ENCODE data around the gene COBLL1. TPM values are rescaled to one million over a fixed set of nuclear protein-coding genes. Genes with fewer than 3 reads are reported as not detected.

Gene COBLL1
- total RNA-seq, 1 experiment from 2014 or later, result 3.5 TPM

DNA sequence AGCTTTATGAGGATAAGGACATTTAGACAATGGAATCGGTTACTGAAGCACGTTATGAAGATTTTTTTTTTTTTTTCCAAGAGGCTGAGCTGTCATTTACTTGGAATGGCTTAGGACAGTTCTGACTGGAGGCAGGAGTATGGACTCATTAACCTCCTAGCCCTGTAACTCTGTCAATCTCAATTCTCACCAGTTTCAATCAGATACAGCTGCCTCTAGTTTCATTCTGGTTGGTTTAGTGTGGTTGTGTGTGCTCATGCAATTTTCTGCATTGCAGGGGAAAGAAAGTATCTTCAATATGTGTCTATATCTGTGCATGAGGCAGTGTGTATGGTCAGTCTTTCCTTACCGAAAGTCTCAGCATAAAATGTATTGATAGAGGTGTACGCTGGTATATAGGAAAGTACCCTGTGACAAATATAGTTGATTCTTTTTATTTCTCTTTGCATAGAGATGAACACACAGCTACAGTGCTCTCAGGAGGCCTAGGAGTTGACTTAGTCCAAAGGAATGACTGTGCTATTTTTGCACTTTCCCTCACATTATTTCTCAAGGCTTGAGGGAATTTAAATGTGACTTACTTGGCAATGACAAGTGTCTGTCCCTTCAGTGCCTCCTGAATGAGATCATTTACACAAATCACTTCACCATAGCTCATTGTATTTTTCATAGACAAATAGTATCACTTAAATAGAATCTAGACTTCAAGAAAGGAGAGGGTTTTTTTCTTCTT lies 169.8 kb downstream of the COBLL1 start:
- DNase-seq, result no peak
- Histone ChIP-seq H3K4me3 (ENCODE audit: insufficient read depth, low read depth, low read length) (no peak overlapping the region), H3K36me3 (replicated peaks; ENCODE audit: control insufficient read depth, insufficient read depth, low read length) (no peaks in the 10 kb centered on the region), H3K27me3 (ENCODE audit: control insufficient read depth, insufficient read depth, low read length) (no peaks in the 10 kb centered on the region)

DNA sequence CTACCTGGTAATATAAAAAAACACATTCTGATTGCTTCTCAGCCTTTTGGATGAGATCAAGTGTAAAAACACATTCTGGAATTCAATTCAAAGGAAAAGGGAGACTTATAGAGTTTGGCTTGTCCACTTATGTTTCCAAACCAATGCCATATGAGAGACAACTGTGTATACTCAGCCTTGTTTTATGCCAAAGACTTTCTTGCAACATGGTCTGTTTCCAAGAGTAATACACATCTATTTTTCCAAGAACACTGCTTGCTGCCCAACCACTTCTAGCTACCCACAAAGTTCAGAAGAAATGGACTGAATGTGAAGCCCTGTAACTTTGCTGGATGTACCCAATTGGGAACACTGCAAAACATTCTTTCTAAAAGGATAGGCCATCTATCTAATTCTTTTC lies 172.3 kb downstream of the COBLL1 start:
- Histone ChIP-seq H3K27me3 (ENCODE audit: control insufficient read depth, insufficient read depth, low read length) (no peaks in the 10 kb centered on the region), H3K36me3 (replicated peaks; ENCODE audit: control insufficient read depth, insufficient read depth, low read length) (no peaks in the 10 kb centered on the region), H3K4me3 (ENCODE audit: insufficient read depth, low read depth, low read length) (no peak overlapping the region)
- DNase-seq, result no peak

DNA sequence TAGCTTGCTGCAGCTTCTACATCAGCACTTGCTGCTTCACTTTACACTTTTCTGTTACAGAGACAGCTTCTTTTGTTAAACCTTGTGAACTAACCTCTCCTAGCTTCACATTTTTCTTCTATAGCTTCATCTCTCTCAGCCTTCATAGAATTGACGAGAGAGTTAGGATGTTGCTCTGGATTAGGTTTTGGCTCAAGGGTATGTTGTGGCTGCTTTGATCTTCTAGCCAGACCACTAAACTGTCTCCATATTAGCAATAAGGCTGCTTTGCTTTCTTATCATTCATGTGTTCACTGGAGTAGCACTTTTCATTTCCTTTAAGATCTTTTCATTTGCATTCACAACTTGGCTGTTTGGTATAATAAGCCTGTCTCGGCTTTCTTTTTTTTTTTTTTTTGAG lies 174.1 kb downstream of the COBLL1 start:
- no peak overlapping the region for H3K4me3 ChIP-seq (ENCODE audit: insufficient read depth, low read depth, low read length)
- H3K27me3 ChIP-seq (ENCODE audit: control insufficient read depth, insufficient read depth, low read length), result no peaks in the 10 kb centered on the region
- no peak for DNase-seq
- no peaks in the 10 kb centered on the region for H3K36me3 ChIP-seq (replicated peaks; ENCODE audit: control insufficient read depth, insufficient read depth, low read length)

DNA sequence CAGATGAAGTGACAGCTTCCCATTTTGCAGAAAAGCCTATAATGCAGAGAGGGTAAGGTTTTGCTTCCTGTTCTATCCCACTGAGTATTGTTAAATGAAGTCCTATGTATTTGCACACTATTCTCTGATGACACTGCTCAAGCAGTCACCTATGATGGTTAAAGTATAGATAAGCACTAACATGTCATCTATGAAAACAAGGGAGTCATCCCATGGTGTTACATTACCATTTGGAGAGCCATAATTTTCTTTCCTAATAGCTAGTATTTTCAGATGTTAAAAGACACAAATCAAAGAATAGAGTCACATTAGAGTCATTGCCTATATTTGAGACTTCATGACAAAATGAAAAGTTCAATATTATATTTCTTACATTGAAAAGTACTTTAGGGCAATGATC lies 177.6 kb downstream of the COBLL1 start:
- DNase-seq, result no peak
- Histone ChIP-seq H3K4me3 (ENCODE audit: insufficient read depth, low read depth, low read length) (no peak overlapping the region), H3K27me3 (ENCODE audit: control insufficient read depth, insufficient read depth, low read length) (no peaks in the 10 kb centered on the region), H3K36me3 (replicated peaks; ENCODE audit: control insufficient read depth, insufficient read depth, low read length) (no peaks in the 10 kb centered on the region)

DNA sequence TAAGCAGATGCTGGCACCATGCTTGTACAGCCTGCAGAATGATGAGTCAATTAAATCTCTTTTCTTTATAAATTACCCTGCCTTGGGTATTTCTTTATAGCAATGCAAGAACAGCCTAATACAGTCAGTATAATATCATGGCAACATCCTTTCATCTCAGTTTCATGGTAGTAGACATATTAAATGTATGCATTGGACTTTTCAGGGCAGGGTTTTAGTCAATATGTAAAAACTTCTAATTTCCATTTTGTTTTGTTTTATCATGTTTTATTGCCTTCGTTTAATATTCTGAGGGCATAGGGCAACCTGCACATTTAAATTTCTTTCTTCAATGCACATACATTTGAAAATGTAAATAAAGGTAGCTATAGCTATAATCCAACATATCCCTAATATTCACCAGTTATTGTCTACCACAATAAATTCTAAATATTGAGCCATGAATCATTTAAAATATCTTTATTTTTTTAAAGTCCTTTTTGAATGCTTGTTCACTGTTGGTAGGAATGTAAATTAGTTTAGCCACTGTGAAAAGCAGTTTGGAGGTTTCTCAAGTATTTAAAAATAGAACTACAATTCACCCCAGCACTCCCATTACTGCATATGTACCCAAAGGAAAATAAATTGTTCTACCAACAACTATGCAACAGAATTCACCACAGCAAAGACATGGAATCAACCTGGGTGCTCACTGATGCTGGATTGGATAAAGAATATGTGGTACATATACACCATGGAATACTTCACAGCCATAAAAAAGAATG lies 178.6 kb downstream of the COBLL1 start:
- DNase-seq, result no peak
- H3K4me3 ChIP-seq (ENCODE audit: insufficient read depth, low read depth, low read length), result no peak overlapping the region
- no peaks in the 10 kb centered on the region for H3K27me3 ChIP-seq (ENCODE audit: control insufficient read depth, insufficient read depth, low read length)
- H3K36me3 ChIP-seq (replicated peaks; ENCODE audit: control insufficient read depth, insufficient read depth, low read length), result no peaks in the 10 kb centered on the region

DNA sequence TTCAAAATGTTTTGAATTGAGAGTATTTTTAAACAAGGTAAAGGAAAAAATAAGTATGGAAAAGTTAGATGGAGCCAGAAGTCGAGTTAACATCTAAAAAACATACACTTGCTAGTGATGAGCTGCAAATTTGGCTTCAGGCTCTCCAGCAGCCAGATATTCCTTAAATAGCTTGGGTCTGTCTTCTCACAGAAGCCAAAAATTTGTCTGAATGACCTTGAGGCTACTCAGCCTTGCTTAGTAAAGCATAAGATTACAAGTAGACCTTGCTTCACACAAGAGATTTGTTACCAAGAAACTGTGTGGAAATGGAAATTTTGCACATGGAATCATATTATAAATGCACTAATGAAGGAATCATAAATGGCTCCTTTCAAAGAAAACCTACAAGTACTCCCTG lies 179.6 kb downstream of the COBLL1 start:
- Histone ChIP-seq H3K4me3 (ENCODE audit: insufficient read depth, low read depth, low read length) (no peak overlapping the region), H3K36me3 (replicated peaks; ENCODE audit: control insufficient read depth, insufficient read depth, low read length) (no peaks in the 10 kb centered on the region), H3K27me3 (ENCODE audit: control insufficient read depth, insufficient read depth, low read length) (no peaks in the 10 kb centered on the region)
- no peak for DNase-seq

DNA sequence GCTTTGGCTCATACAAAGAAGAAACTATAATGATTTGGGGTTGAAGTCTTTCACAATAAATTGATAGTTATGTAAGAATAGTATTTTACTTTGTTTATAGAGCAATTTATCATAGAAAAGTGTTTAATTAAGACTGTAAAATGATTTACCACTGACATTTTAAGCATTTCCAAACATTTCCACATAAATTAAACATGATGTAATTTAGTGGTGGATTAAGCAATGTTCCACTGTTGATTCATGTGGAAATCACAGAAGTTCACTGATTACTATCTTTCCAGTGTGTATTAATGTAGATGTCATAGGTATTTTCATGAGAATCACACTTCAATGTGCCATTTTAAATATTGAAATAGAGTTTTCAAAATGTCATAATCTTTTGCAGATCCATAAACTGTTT lies 180.3 kb downstream of the COBLL1 start:
- Histone ChIP-seq H3K27me3 (ENCODE audit: control insufficient read depth, insufficient read depth, low read length) (no peaks in the 10 kb centered on the region), H3K36me3 (replicated peaks; ENCODE audit: control insufficient read depth, insufficient read depth, low read length) (no peaks in the 10 kb centered on the region), H3K4me3 (ENCODE audit: insufficient read depth, low read depth, low read length) (no peak overlapping the region)
- DNase-seq, result no peak

DNA sequence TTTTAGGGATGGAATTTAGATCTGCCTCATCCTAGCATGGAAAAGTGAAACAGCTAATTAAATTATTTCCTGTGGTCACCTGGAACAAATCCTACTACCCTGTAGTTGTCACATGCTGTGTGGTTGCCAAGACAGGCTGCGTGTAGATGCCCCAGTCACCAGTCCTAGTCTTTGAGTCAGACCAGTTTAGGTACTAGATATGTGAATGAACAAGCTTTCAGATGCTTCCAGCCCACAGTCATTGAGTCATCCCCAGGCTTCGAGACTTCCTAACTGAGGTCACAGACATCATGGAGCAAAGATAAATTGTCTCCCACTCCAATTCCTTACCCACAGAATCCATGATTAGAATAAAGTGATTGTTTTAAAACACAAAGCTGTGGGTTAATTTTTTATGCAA lies 184.5 kb downstream of the COBLL1 start:
- Histone ChIP-seq H3K36me3 (replicated peaks; ENCODE audit: control insufficient read depth, insufficient read depth, low read length) (no peaks in the 10 kb centered on the region), H3K4me3 (ENCODE audit: insufficient read depth, low read depth, low read length) (no peak overlapping the region), H3K27me3 (ENCODE audit: control insufficient read depth, insufficient read depth, low read length) (no peaks in the 10 kb centered on the region)
- no peak for DNase-seq

DNA sequence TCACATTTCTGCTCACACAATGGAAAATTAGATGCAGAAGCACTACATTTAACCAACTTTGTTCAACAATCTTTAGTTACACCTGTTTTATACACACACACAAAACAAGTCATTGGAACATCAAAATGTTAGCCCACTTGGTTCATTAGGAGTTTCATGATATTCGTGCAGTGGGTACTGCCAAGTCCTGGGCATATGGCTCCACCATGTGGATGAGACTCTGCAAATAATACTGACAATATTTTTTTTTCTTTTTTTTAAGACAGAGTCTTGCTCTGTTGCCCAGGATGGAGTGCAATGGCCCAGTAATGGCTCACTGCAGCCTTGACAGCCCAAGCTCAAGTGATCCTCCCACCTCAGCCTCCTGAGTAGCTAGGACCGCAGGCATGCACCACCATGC lies 185.9 kb downstream of the COBLL1 start:
- DNase-seq, result no peak
- no peaks in the 10 kb centered on the region for H3K27me3 ChIP-seq (ENCODE audit: control insufficient read depth, insufficient read depth, low read length)
- no peaks in the 10 kb centered on the region for H3K36me3 ChIP-seq (replicated peaks; ENCODE audit: control insufficient read depth, insufficient read depth, low read length)
- H3K4me3 ChIP-seq (ENCODE audit: insufficient read depth, low read depth, low read length), result no peak overlapping the region

DNA sequence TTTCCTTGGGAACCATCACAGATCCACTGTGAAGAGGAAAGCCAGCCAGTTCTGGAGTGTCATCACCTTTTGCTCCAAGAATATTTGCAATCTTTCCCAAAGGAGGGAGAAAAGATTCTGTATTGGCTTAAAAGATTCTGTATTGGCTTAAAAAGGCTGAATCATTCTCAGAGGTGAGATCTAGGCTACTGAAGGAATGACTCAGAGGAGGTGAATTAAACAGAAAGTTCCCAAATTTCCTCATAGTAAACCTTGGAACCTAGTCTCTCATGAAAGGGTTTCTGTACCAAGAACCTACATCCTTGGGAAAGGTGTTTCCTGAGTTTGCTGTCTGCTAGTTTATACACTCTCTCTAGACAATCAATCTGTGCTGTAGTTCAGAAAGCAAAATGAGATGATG lies 186.3 kb downstream of the COBLL1 start:
- H3K36me3 ChIP-seq (replicated peaks; ENCODE audit: control insufficient read depth, insufficient read depth, low read length), result no peaks in the 10 kb centered on the region
- H3K4me3 ChIP-seq (ENCODE audit: insufficient read depth, low read depth, low read length), result no peak overlapping the region
- no peak for DNase-seq
- H3K27me3 ChIP-seq (ENCODE audit: control insufficient read depth, insufficient read depth, low read length), result no peaks in the 10 kb centered on the region

DNA sequence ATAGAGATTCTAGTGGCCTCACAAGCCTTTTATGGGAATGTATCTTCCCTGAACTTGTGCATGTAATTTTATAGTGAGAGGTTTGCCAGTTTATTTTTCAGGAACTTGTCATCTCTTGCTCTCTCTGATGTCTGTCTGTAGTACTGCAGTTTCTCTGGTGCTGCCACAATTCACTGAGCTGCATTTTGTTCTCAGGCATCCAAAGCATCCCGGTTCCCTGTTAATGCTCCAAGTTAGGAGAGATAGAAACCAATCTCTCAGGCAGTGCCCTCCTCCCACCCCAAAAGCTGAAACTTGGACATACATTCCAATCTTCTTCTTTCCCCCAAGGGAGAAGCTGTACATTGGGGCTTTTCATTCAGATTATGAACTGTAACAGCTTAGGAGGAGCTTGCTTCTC lies 190.3 kb downstream of the COBLL1 start:
- H3K4me3 ChIP-seq (ENCODE audit: insufficient read depth, low read depth, low read length), result no peak overlapping the region
- DNase-seq, result no peak
- no peaks in the 10 kb centered on the region for H3K36me3 ChIP-seq (replicated peaks; ENCODE audit: control insufficient read depth, insufficient read depth, low read length)
- H3K27me3 ChIP-seq (ENCODE audit: control insufficient read depth, insufficient read depth, low read length), result no peaks in the 10 kb centered on the region

DNA sequence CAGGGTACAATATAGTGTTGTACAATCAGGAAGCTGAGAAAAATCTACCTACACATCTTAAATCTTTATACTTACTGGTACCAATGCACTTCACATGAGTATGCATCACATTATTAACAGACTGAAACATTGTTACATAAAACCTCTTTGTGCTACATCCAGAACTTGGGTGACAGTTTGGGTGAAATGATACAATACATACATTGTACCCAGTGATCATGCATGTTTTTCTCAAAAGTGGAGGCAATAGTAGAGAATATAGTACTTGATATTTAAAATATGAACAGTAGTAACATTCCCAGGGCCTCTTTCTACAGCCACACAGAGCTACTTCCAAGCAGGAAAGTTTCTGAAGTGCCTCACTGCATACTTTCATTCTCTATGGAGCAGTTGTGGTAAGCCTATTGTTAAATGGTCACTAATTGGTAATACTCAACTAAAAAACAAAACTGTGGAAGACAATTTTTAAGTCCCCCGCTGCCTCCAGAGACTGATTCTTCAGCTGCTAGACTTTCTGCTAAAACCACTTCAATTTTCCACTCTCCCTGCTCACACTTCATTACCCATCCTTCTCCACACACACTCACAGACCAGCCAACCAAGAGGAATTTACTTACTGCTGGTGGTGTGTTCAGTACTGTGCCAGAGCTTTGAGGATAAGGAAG lies 197.5 kb downstream of the COBLL1 start:
- DNase-seq, result no peak
- Histone ChIP-seq H3K27me3 (ENCODE audit: control insufficient read depth, insufficient read depth, low read length) (no peaks in the 10 kb centered on the region), H3K4me3 (ENCODE audit: insufficient read depth, low read depth, low read length) (no peak overlapping the region), H3K36me3 (replicated peaks; ENCODE audit: control insufficient read depth, insufficient read depth, low read length) (no peaks in the 10 kb centered on the region)

DNA sequence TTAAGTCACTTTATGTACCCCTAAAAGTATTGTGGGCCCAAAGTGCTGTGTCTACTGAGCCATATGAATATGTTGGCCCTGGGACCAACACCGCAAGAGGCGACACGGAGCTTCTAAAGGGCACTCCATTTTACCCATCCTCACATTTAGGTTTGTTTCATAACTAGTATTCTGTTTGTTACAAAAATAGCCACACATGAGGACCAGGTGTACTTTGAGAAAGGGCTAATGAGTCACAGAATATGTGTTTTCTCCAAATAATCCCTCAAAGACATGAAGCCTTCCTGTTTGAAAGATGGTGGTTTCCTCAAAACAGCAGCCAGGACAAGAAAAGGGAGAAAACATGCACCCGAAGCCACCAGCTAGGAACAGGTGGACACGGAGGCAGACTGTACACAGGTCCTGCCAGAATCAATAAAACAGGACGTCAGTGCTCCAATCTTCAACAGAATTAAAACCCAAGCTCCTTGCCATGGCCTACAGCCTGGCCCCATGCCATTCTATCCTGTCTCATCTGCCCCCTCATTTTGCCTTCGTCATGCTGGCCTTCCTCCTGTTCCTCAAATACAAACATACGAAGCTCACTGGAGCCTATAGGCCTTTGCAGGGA lies 198.6 kb downstream of the COBLL1 start:
- H3K4me3 ChIP-seq (ENCODE audit: insufficient read depth, low read depth, low read length), result no peak overlapping the region
- no peaks in the 10 kb centered on the region for H3K27me3 ChIP-seq (ENCODE audit: control insufficient read depth, insufficient read depth, low read length)
- no peaks in the 10 kb centered on the region for H3K36me3 ChIP-seq (replicated peaks; ENCODE audit: control insufficient read depth, insufficient read depth, low read length)
- DNase-seq, result no peak

DNA sequence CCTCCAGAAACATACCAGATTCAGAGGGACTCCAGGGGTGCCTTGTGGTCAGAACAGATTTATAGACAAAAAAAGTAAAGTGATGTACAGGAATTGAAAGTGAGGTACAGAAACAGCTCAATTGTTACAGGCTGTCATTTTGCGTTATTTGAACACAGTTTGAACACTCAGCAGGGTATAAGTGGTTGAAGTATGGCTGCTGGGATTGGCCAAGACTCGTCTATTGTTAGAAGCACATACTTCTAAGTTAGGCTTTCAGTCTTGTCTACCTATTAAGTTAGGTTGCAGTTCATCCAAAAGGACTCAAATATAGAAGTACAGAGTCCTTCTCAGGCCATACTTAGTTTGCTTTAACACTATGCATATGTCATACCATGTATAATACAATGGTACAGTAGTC lies 199.4 kb downstream of the COBLL1 start:
- Histone ChIP-seq H3K36me3 (replicated peaks; ENCODE audit: control insufficient read depth, insufficient read depth, low read length) (no peaks in the 10 kb centered on the region), H3K4me3 (ENCODE audit: insufficient read depth, low read depth, low read length) (no peak overlapping the region), H3K27me3 (ENCODE audit: control insufficient read depth, insufficient read depth, low read length) (no peaks in the 10 kb centered on the region)
- no peak for DNase-seq
